Smooth muscle cell of the brain vasculature (primary cell): ENCODE results near the gene TACC2.
"Not testable (repeated sequence)": the region's sequence is repeated elsewhere in the genome, so short reads cannot be mapped to it uniquely, and the experiment has no call there.

Experiments used
- DNase-seq: peaks from one replicate; pipeline ENCODE4 v3.0.0-alpha.2; 2012; ENCODE audit warnings: low read depth, low spot score

TACC2 gene

DNA sequence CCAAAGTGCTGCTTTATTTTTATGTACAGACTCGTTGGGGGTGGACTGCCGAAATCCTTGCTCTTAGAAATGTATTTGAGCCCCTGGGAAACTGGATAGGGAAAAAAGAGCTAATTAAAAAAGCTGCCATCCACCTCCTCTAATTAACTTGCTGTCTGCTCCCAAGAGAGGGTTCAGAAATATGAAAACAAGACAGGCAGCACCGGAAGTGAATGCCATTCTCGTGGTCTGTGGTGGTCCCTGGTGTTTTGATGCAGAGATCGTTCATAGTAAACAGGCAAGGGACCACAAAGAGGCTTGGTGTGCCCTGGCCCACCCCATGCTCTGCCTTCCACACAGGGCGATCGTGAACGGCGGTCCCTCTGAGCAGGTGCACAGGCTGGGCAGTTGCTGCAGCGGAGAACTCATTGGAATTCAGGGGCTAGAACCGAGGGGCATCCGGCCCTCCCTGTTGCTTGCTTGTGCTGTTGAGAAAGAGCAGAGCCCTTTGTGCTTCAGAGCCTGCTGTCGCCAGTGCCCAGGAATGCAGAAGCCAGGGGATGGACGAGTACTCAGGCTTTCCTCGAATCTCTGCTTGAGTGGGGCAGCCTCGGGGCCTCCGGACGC, 203.1 kb downstream of the TACC2 start:
- no peak for DNase-seq

GRCh38 chr10:122194251-122194650, 205.3 kb downstream of the TACC2 start:
- DNase-seq: no peak

DNA sequence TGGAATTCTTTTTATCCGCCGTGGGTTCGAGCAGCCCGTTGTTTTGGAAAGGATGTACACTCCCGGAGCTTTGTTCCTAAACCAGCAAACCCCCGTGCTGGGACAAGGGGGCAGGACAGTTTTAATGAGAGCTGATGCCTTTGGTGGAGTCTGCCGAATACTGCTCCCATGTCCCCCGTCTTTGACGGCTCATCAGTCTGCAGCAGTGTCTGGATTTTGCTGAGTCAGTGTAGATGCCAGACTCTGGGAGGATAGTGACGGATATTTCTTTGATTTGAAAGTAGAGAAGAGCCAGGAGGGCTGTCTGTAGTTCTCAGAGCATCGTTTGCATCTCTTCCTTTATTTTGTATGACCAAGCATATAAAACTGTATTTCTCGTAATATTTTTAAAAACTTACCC, 207.3 kb downstream of the TACC2 start:
- DNase-seq: no peak

DNA sequence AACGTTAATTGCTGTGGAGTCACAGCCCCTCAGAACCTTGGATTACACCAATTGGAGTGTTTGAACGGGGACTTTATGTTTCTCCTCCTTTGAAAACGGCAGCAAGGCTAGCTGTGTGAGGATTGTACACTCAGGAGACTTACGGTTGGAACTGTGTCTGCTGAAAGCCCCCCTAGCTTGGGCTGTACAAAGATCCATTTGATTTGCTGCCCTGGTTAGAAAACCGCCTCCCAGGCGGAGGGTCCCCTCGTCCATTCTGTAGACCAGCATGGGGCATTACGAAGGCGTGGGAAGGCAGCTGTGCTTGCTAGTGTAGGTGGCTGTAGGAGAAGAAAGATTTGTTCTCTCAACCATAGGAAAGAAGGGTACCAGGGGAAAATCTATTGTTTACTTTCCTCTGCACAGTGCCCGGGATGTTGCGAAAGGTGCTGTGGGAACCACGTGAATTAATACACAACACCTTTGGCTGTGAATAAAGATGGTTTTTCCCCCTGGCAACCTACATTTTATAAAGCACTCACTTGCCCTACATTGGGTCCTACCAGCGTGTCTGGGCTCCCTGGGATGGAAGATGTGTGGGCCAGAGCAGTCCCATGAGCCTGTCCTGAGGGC, 208.8 kb downstream of the TACC2 start:
- DNase-seq: no peak

DNA sequence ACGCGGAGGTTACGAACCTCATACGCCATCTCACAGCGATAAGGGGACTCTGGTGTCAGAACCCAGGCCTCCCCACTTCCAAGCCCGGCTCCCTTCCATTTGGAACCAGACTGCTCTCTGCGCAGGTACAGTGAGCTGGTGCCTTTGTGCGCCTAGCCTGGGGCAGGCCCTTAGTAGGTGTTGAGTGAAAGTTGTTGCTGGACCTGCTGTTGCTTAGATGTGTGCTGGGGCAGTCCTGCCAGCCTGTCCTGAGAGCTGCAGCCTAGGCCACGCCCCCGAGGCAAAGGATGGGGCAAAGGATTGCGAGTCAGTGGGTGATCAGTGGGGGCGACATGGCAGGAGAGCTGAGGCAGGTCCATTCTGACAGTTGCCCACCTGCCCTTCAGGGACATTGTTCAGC, 209.7 kb downstream of the TACC2 start:
- DNase-seq: no peak

GRCh38 chr10:122199070-122199469, 210.1 kb downstream of the TACC2 start:
- no peak for DNase-seq

- DNase-seq: no peak
Measured at GRCh38 chr10:122199689-122200088, 210.7 kb downstream of the TACC2 start.

GRCh38 chr10:122201401-122201800, 212.4 kb downstream of the TACC2 start:
- DNase-seq: no peak

DNA sequence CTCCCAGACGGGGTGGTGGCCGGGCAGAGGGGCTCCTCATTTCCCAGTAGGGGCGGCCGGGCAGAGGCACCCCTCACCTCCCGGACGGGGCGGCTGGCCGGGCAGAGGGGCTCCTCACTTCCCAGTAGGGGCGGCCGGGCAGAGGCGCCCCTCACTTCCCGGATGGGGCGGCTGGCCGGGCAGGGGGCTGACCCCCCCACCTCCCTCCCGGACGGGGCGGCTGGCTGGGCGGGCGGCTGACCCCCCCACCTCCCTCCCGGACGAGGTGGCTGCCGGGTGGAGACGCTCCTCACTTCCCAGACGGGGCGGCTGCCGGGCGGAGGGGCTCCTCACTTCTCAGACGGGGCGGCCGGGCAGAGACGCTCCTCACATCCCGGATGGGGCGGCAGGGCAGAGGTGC, 214.2 kb downstream of the TACC2 start:
- DNase-seq: not testable (repeated sequence)

DNA sequence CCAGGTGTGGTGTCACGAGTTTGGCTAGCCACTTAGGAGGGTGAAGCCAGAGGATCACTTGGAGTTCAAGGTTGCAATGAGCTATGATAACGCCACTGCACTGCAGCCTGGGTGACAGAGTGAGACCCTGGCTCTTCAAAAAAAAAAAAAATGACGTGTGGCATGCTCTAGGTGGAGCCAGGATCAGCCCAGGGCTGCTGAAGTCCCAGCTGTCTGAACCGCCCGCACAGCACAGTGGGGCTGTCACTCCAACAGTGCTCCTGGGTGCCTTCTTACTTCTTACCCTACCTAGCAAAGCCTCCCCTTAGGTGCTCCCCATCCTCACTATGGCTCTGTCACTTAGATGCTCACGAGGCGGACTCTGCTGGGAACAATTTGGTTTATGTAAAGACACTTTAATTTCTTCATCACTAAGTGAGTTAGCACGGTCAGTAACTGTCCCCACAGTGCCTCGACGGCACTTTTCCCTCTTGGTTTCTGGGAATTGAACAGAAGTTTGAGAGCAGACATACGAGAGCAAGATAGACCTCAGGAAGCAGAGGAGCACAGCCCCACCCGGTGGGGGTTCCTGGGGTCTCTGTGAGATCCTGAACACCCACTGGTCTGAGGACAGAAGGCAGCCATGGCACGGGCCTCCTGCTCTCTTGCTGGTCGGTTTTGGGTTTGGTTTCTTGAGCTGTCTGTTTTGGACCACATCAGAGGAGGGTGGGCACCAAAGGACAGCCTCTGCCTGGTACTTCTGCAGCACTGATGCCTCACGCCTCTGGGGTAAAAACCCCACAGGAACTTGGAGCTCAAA, 215.9 kb downstream of the TACC2 start:
- DNase-seq: no peak

DNA sequence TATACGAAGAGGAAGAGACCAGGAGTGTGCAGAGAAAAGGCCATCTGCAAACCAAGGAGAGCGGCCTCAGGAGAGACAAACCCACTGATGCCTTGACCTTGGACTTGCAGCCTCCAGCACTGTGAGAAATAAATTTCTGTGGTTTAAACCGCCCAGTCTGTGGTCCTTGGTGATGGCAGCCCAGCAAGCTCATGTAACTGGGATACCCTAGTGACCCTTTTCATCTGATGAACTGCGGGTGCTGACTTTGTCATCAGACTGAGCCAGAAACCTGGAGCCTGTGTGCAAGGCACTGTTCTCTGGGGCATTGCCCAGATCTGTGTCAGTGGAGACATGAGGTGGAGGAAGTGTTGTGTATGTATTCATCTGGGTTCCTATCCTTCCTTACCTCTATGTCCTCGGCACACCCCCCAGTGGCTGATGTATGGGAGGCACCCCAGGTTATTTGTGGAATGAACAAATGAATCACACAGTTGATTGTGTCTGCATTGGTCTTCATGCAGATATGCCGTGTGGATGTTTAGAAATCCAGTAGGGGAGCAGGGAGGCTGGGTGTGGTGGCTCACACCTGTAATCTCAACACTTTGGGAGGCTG, 217.6 kb downstream of the TACC2 start:
- DNase-seq: no peak

GRCh38 chr10:122207163-122207562, 218.2 kb downstream of the TACC2 start:
- no peak for DNase-seq

DNA sequence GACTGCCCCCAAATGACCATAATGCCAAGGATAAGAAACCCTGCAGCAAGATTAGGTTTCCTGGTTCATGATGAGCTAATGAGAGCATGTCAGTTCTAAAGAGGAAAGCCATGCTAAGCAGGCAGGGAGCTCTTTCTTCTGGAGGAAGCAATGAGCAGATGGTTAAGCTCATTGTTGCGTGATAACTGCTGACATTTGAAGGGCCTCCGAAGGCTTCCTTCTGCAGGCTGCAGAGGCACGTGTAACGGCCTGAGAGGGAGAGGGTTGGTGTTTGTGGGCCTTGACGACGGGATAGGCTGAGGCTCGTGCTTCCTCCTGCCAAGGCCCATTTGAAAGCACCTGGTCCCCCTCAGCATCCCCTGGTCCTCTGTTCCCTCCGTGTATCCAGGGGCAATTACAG, 218.6 kb downstream of the TACC2 start:
- no peak for DNase-seq

- DNase-seq: no peak
Measured at GRCh38 chr10:122208571-122209430, 219.8 kb downstream of the TACC2 start.

GRCh38 chr10:122210481-122211265, 221.7 kb downstream of the TACC2 start:
- no peak for DNase-seq

DNA sequence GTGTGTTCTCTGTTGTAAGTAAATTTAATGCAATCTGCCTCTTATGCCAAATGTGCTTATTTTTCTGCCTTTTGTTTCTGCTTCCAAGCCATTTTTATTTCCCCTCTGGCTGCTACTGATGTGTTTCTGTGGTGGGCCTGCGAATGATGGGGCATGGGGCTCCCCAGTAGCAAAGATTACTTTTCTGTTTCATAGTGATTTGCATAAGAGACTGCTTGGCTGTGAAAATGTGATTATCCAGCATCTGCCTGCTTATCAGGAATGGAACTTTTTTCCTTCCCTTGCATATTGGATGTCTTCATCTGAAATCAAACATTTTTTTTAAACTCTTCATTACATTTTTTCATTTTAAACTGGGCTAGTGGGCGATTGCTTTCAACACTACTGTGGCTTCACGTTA, 224.4 kb downstream of the TACC2 start:
- no peak for DNase-seq

GRCh38 chr10:122213766-122214165, 224.8 kb downstream of the TACC2 start:
- no peak for DNase-seq

DNA sequence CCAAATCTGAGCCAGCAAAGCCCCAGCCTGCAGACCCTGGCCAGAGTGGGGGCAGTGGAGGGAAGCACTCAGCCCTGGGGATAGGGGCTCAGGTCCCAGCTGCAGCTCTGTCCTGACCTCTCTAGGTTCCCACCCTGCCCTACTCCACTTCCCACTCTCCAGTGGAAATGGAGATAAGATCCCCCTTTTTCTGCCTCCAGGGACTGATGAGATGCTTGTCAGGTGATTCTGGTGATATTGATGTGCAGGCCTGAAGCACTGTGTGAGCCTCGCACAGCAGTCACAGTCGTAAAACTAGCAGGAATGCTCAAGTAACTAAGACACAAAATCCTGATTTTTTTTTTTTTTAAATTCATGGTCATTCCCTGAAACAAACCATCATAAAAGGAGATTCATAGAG, 227.1 kb downstream of the TACC2 start:
- no peak for DNase-seq

DNA sequence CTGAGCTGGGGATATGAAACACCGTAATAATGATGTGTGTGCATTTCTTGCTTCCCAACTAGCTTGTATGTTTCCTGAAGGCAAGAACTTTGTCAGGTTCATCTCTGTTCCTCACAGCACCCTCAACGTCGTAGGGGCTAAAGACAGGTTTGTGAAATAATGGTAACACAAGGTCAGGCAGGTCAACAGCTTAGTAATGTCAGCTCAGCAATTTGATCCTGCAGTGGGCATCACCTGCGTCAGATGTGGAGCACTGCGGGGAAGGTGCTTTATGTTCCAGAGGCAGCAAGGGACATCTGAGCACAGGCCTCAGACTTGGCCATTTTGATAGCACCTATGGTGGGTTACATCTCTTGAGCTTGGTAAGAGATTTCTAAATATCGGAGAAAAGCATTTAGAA, 230.4 kb downstream of the TACC2 start:
- DNase-seq: no peak

DNA sequence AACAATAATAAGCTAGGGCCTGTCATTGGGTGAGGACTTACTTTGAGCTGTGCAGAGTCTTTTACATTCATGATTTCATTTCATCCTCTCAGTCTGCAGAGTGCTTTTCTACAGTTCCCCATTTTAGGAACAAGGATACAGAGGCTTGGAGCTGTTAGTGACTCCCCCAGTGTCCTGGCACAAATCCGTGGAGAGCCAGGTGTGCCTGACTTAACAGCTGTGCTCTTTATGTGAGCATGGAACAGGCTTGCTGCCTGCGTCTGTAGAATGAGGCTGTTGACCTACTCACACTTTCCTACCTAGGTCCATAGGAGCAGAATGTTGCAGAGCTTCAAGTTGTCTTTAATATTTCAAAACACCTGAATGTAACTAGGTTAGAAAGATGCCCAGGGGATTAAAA, 231.8 kb downstream of the TACC2 start:
- DNase-seq: no peak

DNA sequence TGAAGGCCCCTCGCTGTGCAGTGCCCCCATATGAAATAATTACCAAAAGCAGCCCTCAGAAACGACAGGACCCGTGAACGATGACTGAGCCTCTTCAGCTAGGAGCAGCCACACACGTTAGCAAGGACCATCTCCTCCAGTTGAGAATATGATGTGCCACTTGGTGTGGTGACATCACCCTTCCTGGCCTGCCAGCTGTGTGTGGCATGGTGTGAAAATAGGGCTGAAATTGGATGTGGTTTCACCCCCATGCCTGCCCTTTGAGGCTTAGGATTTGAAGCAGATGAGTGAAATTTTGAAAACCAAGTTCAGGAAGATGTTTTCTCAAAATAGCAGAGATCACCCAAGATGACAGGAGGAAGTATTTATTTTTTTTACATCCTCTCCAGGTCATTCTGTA, 233.0 kb downstream of the TACC2 start:
- no peak for DNase-seq
